ENCODE data around the gene DCAF15.
"Not testable (repeated sequence)": the region's sequence is repeated elsewhere in the genome, so short reads cannot be mapped to it uniquely, and the experiment has no call there.

DNA sequence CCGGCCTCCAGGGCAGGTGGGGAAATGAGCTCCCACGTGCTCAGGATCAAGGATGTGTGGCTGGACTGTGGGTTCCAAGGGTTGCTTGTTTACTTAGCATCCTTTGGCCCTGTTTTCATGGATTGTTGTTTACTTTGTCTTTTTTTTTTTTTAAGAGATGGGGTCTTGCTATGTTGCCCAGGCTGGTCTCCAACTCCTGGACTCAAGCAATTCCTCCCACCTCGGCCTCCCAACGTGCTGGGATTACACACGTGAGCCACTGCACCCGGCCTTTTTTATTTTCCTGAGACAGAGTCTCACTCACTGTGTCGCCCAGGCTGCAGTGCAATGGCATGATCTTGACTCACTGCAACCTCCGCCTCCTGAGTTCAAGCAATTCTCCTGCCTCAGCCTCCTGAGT, 14.9 kb downstream of the DCAF15 start:
- TF ChIP-seq EZH2 (IDR thresholded peaks at IDR 0.05; ENCODE audit: borderline replicate concordance, low read length) = not testable (repeated sequence)
- TF ChIP-seq, protein P1, sequence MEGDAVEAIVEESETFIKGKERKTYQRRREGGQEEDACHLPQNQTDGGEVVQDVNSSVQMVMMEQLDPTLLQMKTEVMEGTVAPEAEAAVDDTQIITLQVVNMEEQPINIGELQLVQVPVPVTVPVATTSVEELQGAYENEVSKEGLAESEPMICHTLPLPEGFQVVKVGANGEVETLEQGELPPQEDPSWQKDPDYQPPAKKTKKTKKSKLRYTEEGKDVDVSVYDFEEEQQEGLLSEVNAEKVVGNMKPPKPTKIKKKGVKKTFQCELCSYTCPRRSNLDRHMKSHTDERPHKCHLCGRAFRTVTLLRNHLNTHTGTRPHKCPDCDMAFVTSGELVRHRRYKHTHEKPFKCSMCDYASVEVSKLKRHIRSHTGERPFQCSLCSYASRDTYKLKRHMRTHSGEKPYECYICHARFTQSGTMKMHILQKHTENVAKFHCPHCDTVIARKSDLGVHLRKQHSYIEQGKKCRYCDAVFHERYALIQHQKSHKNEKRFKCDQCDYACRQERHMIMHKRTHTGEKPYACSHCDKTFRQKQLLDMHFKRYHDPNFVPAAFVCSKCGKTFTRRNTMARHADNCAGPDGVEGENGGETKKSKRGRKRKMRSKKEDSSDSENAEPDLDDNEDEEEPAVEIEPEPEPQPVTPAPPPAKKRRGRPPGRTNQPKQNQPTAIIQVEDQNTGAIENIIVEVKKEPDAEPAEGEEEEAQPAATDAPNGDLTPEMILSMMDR (conservative IDR thresholded peaks at IDR 0.05 in 1 of 2, IDR thresholded peaks at IDR 0.05 in 1 of 2; ENCODE audit: extremely low read depth in 1 of 2, insufficient read depth in 1 of 2, low read depth in 1 of 2, low read length in 2 of 2) = not testable (repeated sequence)

Measured in mammary epithelial cell (primary cell).